H1 (cell line): Measurements from ENCODE around the gene RGPD3. TPM values are rescaled to one million over a fixed set of nuclear protein-coding genes. Genes with fewer than 3 reads are reported as not detected.
"Not testable (repeated sequence)": the region's sequence is repeated elsewhere in the genome, so short reads cannot be mapped to it uniquely, and the experiment has no call there.

Experiments
- CTCF ChIA-PET: fragments of 300-600 bp; sonication (Branson Sonifier 250); formaldehyde crosslinking; loops from one replicate; lab custom pipeline; 2021; ENCODE audit not compliant: partially characterized antibody; lab: Charles Lee
- POLR2A ChIA-PET: fragments of 300-600 bp; sonication (Branson Sonifier 250); formaldehyde crosslinking; loops from one replicate; lab custom pipeline; 2021; ENCODE audit warnings: inconsistent platforms; ENCODE audit not compliant: partially characterized antibody; lab: Charles Lee
- DNase-seq, 2 experiments: peaks; one replicate each; pipeline versions ENCODE4 v3.0.0 to v3.0.0-alpha.2; 2010 to 2022; ENCODE audit warnings: low spot score in 2 of 2, low read depth in 1 of 2, mixed read lengths in 1 of 2
- FAIRE-seq: peaks from 2 replicates; lab custom pipeline; 2011; peaks lifted over from hg19 to GRCh38; lab: Jason Lieb, UNC
- H2AFZ ChIP-seq: 2 replicates; pipeline ENCODE4 v1.8.1; 2012; ENCODE audit warnings: low read length, inconsistent platforms
- H2AK5ac ChIP-seq: 2 replicates; pipeline ENCODE4 v1.6.1; 2013; ENCODE audit warnings: low read depth, low read length
- H2BK120ac ChIP-seq: replicated peaks from 2 replicates; pipeline ENCODE3; 2013; ENCODE audit warnings: low read depth, low read length, inconsistent platforms
- H2BK12ac ChIP-seq: 2 replicates; pipeline ENCODE4 v1.6.1; 2013; ENCODE audit warnings: low read depth, low read length
- H2BK15ac ChIP-seq: 2 replicates; pipeline ENCODE4 v1.6.1; 2013; ENCODE audit warnings: low read length
- H2BK20ac ChIP-seq: 2 replicates; pipeline ENCODE4 v1.6.1; 2013; ENCODE audit warnings: low read length
- H2BK5ac ChIP-seq: 2 replicates; pipeline ENCODE4 v1.6.1; 2013; ENCODE audit warnings: low read depth, low read length
- H3K14ac ChIP-seq: 2 replicates; pipeline ENCODE4 v1.6.1; 2013; ENCODE audit warnings: inconsistent platforms; ENCODE audit not compliant: insufficient read length
- H3K18ac ChIP-seq: 2 replicates; pipeline ENCODE4 v1.6.1; 2013; ENCODE audit warnings: low read length; ENCODE audit errors: extremely low read depth
- H3K23ac ChIP-seq: 2 replicates; pipeline ENCODE4 v1.6.1; 2013; ENCODE audit warnings: inconsistent platforms; ENCODE audit not compliant: insufficient read length
- H3K23me2 ChIP-seq: 2 replicates; pipeline ENCODE4 v1.6.1; 2013; ENCODE audit warnings: low read depth, low read length
- H3K27ac ChIP-seq: 2 replicates; pipeline ENCODE4 v1.6.1; 2011; ENCODE audit warnings: low read depth, low read length, inconsistent platforms
- H3K27me3 ChIP-seq, 4 experiments: replicated peaks in 1 of 4; 1 replicate in 1 of 4; 2 replicates in 3 of 4; pipeline versions ENCODE4 v1.6.1 to v1.8.1; 2011 to 2013; ENCODE audit warnings: low read length in 3 of 4, mild to moderate bottlenecking in 3 of 4, inconsistent platforms in 2 of 4, mixed read lengths in 2 of 4, moderate library complexity in 1 of 4; ENCODE audit not compliant: control insufficient read depth in 3 of 4, insufficient read depth in 3 of 4; ENCODE audit errors: extremely low read depth in 1 of 4
- H3K36me3 ChIP-seq, 4 experiments: 2 replicates each; pipeline versions ENCODE4 v1.6.1 to v1.8.1; 2011 to 2013; ENCODE audit warnings: mild to moderate bottlenecking in 4 of 4, low read length in 3 of 4, moderate library complexity in 2 of 4, control low read depth in 1 of 4, inconsistent platforms in 1 of 4; ENCODE audit not compliant: insufficient read depth in 4 of 4, control insufficient read depth in 2 of 4
- H3K4ac ChIP-seq: replicated peaks from 2 replicates; pipeline ENCODE3; 2013; ENCODE audit warnings: low read length, low read depth, mixed read lengths, inconsistent platforms; ENCODE audit not compliant: insufficient read length
- H3K4me1 ChIP-seq, 4 experiments: replicated peaks in 1 of 4; 1 replicate in 1 of 4; 2 replicates in 3 of 4; pipeline versions ENCODE4 v1.6.1 to v1.8.1; 2011 to 2013; ENCODE audit warnings: low read length in 3 of 4, inconsistent platforms in 2 of 4, mixed read lengths in 1 of 4; ENCODE audit not compliant: insufficient read depth in 4 of 4, control insufficient read depth in 3 of 4
- H3K4me2 ChIP-seq, 2 experiments: 2 replicates each; pipeline versions ENCODE4 v1.6.1 to v1.8.1; 2011 to 2013; ENCODE audit warnings: low read depth in 2 of 2, low read length in 2 of 2, control low read depth in 1 of 2, inconsistent platforms in 1 of 2, mild to moderate bottlenecking in 1 of 2; ENCODE audit not compliant: insufficient read depth in 1 of 2
- H3K4me3 ChIP-seq, 4 experiments: fragments of 200-600, 300-600 bp in 1 of 4; sonication (generic), shearing (Covaris generic), sonication (Bioruptor Twin) in 1 of 4; 2 replicates each; pipeline versions ENCODE4 v1.5.1 to v1.8.1; 2011 to 2016; ENCODE audit warnings: low read length in 4 of 4, low read depth in 3 of 4, control low read depth in 2 of 4, inconsistent platforms in 2 of 4, mild to moderate bottlenecking in 2 of 4, mixed read lengths in 1 of 4, moderate library complexity in 1 of 4; ENCODE audit not compliant: insufficient read depth in 2 of 4; ENCODE audit errors: extremely low read depth in 1 of 4
- H3K56ac ChIP-seq: replicated peaks from 2 replicates; pipeline ENCODE3; 2013; ENCODE audit warnings: low read depth, mild to moderate bottlenecking, mixed read lengths, low read length, inconsistent platforms; ENCODE audit not compliant: insufficient read length
- H3K79me1 ChIP-seq: 2 replicates; pipeline ENCODE4 v1.6.1; 2013; ENCODE audit warnings: low read depth, low read length, control low read depth
- H3K79me2 ChIP-seq, 2 experiments: 2 replicates each; pipeline versions ENCODE4 v1.6.1 to v1.8.1; 2012 to 2013; ENCODE audit warnings: low read length in 2 of 2, mild to moderate bottlenecking in 2 of 2, inconsistent platforms in 1 of 2; ENCODE audit not compliant: insufficient read depth in 2 of 2, control insufficient read depth in 1 of 2
- H3K9ac ChIP-seq, 4 experiments: replicated peaks in 1 of 4; 1 replicate in 1 of 4; 2 replicates in 3 of 4; pipeline versions ENCODE4 v1.6.1 to v1.8.1; 2011 to 2013; ENCODE audit warnings: low read depth in 3 of 4, low read length in 3 of 4, control low read depth in 2 of 4, mild to moderate bottlenecking in 2 of 4, moderate library complexity in 2 of 4, inconsistent platforms in 1 of 4; ENCODE audit errors: extremely low read depth in 1 of 4
- H3K9me3 ChIP-seq, 2 experiments: 2 replicates each; pipeline versions ENCODE4 v1.6.1 to v1.8.1; 2012 to 2013; ENCODE audit warnings: mild to moderate bottlenecking in 2 of 2, moderate library complexity in 2 of 2, control low read depth in 1 of 2, inconsistent platforms in 1 of 2, low read depth in 1 of 2, low read length in 1 of 2, mixed read lengths in 1 of 2; ENCODE audit not compliant: insufficient read depth in 2 of 2
- H4K20me1 ChIP-seq, 2 experiments: replicated peaks in 1 of 2; 2 replicates each; pipeline versions ENCODE3 to v1.8.1; 2011 to 2013; ENCODE audit warnings: inconsistent platforms in 2 of 2, low read length in 2 of 2, mild to moderate bottlenecking in 1 of 2; ENCODE audit not compliant: insufficient read depth in 2 of 2, control insufficient read depth in 1 of 2
- H4K5ac ChIP-seq: 2 replicates; pipeline ENCODE4 v1.6.1; 2013; ENCODE audit warnings: low read length, low read depth, mixed read lengths, inconsistent platforms; ENCODE audit not compliant: insufficient read length
- H4K8ac ChIP-seq: 2 replicates; pipeline ENCODE4 v1.8.0; 2013; ENCODE audit warnings: mild to moderate bottlenecking, moderate library complexity, low read length, inconsistent platforms; ENCODE audit not compliant: insufficient read depth; ENCODE audit errors: extremely low read depth
- H4K91ac ChIP-seq: replicated peaks from 2 replicates; pipeline ENCODE3; 2013; ENCODE audit warnings: low read length, mixed read lengths, inconsistent platforms; ENCODE audit not compliant: insufficient read length
- WGBS, 2 experiments: shearing (Covaris generic) in 1 of 2; methylation state at CpG; one replicate each; pipeline versions ENCODE4 v1.1.6 to v1.1.7; 2013 to 2015; ENCODE audit warnings: low lambda C conversion rate in 2 of 2, mixed read lengths in 2 of 2, inconsistent platforms in 1 of 2, low coverage in 1 of 2, missing lambda C conversion rate in 1 of 2; ENCODE audit not compliant: insufficient replicate concordance in 2 of 2, insufficient coverage in 1 of 2, insufficient read length in 1 of 2; ENCODE audit errors: extremely low coverage in 1 of 2, missing lambda C conversion rate in 1 of 2; 5-methylcytosine and 5-hydroxymethylcytosine counted together
- polyA plus RNA-seq, 7 experiments: library from polyadenylated mRNA; depleted of rRNA in 3 of 7; stranded (reverse) in 5 of 7; unstranded in 2 of 7; fragments of >200 nt in 5 of 7; fragments of 200-250 nt in 2 of 7; gene quantifications; 1 replicate in 5 of 7; 2 replicates in 1 of 7; 4 replicates in 1 of 7; pipeline versions ENCODE4 v1.2.1 to v1.2.3, GENCODE V29; 2011 to 2013; ENCODE audit warnings: missing spikeins in 2 of 7, mixed read lengths in 2 of 7
- total RNA-seq: library from RNA; stranded (reverse); fragmentation: NEBNext Ultra II Directional; extraction: Animal tissue kit (Norgen Biotek cat#: 25700); gene quantifications from 2 replicates; pipeline ENCODE4 v1.2.1, GENCODE V29; 2021

The RGPD3 gene
- total and polyA plus RNA-seq, 2 of the 8 experiments (the other 6 are each of a cell fraction or from before 2014, with no cell fraction given): 0.08 to 0.17 TPM

- H3K9ac ChIP-seq, DNase-seq, H3K27me3 ChIP-seq, H3K18ac ChIP-seq, CTCF ChIA-PET, H3K23me2 ChIP-seq, POLR2A ChIA-PET, FAIRE-seq, H3K79me1 ChIP-seq, H3K9me3 ChIP-seq, H2BK12ac ChIP-seq, H4K8ac ChIP-seq, H2BK5ac ChIP-seq, H3K4me3 ChIP-seq, H2AFZ ChIP-seq, H4K20me1 ChIP-seq, H3K56ac ChIP-seq, H2AK5ac ChIP-seq, H3K4me2 ChIP-seq, H3K79me2 ChIP-seq, H2BK20ac ChIP-seq, H3K4ac ChIP-seq, H3K14ac ChIP-seq, H4K91ac ChIP-seq, H4K5ac ChIP-seq, H2BK120ac ChIP-seq, H3K23ac ChIP-seq, H2BK15ac ChIP-seq, H3K4me1 ChIP-seq, H3K27ac ChIP-seq, H3K36me3 ChIP-seq: not testable (repeated sequence)
- 93% methylated on average over 5 of the region's 5 CpGs; no CpG with 5 or more reads in 1 of the 2 experiments for WGBS, 2 experiments
Observed at GRCh38 chr2:106390680-106391079, 77.5 kb downstream of the RGPD3 start.

- H3K4me2 ChIP-seq, H4K91ac ChIP-seq, H3K23me2 ChIP-seq, H2AK5ac ChIP-seq, FAIRE-seq, H4K5ac ChIP-seq, H2BK120ac ChIP-seq, H2BK5ac ChIP-seq, H2BK20ac ChIP-seq, H2BK12ac ChIP-seq, H3K56ac ChIP-seq, H2BK15ac ChIP-seq, H3K4me1 ChIP-seq, DNase-seq, H3K4ac ChIP-seq, H4K20me1 ChIP-seq, H2AFZ ChIP-seq, H3K23ac ChIP-seq, CTCF ChIA-PET, H3K79me2 ChIP-seq, H3K4me3 ChIP-seq, H3K27ac ChIP-seq, POLR2A ChIA-PET, H3K36me3 ChIP-seq, H3K79me1 ChIP-seq, H4K8ac ChIP-seq, H3K27me3 ChIP-seq, H3K18ac ChIP-seq, H3K9me3 ChIP-seq, H3K9ac ChIP-seq, H3K14ac ChIP-seq: not testable (repeated sequence)
- WGBS, 2 experiments: 96% methylated on average over 6 of the region's 7 CpGs; no CpG with 5 or more reads in 1 of the 2 experiments
Observed at GRCh38 chr2:106388814-106389410, 79.3 kb downstream of the RGPD3 start.
